Stimulated activated CD4-positive, alpha-beta T cell treated with anti-CD3 and anti-CD28 coated beads, Interleukin-2, amount 100 ng/mL, for 24 hours (primary cell): Measurements from ENCODE around the gene ACTA2.

ENCODE experiments used
- DNase-seq, 2 donors: peaks; one replicate each; pipeline ENCODE4 v3.0.0-alpha.2; 2020

ACTA2 gene

DNA sequence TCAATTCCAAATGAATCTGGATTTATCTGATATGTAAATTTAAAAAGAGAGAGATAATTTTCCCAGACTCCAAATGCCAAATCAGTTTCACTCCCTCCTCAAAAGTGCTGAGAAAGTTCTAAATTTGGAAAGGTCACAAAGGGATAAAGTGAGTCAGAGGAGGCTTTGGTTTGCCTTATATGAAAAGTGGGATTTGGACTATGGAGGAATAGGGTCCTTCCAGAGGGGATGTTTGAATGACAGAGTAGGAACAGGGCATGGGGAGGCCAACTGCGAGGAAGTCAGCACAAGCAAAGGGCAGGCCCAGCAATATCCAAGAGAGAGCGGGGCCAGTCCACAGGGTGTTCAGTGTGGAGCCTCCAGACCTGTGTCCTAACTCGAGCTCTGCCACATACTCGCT is 28.2 kb upstream of the ACTA2 start:
- no peak for DNase-seq

DNA sequence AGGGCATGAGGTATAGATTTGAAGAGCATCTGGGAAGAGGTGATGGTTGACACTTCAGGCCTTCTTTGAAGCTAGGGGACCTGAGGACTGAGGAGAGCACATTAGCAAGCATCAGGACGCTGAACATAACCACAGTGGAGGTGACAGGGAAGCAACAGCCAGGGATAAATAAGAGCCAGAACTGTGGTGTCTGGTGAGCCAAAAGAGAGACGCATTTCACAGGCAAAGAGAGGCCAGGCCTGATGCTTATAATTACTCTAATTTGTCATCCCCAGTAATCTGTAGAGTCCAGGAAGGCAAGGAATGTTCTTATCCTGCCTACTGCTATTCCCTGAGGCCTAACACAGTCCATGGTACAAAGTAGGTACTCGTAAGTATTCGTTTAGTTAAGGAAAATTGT is 27.7 kb upstream of the ACTA2 start:
- DNase-seq = no peak

DNA sequence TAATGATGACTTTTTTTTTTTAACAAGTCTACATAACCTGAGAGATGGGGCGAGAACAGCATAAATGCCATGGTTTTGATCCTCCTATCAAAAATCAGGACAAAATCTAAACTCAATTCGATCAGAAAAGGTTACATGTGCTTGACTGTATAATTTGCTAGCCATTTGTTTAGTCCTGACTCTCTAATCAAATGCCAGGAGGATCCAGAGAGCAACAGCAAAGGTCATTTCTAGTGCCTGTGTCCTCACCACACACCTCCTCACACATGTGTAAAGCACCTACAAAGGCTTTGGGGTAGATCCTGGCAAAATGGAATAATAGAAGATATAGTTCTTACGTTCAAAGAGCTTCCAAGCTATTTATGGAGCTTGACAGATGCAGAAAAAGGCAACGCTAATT is 27.0 kb upstream of the ACTA2 start:
- no peak for DNase-seq

DNA sequence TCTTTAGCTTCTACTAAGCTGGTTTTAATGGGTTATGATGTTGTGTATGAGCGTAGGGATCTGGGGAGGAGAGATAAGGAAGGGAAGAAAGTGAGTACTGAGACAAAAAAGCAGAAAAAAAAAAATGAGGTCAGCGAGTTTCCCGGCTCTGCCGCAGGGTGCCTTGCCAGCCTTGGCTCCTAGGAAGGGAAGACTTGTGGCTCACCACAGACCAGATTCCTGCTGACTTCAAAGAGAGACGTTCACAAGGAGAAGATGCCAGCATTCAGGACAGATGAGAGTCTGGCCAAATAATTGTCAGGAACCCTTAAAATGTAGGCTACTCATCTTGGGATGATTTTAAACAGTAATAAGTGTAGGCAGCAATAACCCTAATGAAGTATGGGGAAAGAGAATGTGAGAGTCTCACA is 26.6 kb upstream of the ACTA2 start:
- DNase-seq = no peak

DNA sequence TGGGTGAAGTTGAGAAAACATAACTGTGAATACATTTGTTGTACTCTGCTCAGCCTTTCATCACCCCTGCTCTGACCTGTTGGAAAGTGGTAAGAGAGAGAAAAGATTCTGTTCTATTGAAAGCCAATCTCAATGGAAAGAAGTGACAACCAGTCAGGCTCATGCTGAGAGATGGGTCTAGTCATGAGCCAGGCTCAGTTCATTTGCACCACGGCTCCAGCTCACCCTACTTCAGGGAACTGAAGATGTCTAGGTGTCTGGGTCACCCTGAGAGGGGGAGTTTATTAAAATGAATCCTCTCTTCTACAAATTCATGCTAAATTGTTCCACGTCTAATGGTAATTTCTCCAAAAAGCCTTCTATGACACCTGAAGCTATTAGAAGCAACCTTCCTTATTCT is 25.9 kb upstream of the ACTA2 start:
- DNase-seq = no peak

DNA sequence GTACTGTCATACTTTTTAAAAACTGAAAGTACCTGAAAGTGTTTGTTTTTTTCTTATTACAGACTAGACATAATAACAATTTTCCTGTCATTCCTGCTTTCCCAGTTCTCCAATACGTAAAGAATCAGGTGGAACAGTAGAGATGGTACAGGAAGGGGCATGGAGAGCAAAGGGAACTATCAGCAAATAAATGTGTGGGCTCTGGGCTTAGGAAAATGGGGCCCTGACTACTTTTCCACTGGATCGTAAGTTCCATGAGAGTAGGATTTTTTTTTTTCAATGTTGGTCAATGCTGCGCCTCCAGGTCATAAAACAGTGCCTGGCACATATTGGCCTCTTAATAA is 22.8 kb upstream of the ACTA2 start:
- no peak for DNase-seq

DNA sequence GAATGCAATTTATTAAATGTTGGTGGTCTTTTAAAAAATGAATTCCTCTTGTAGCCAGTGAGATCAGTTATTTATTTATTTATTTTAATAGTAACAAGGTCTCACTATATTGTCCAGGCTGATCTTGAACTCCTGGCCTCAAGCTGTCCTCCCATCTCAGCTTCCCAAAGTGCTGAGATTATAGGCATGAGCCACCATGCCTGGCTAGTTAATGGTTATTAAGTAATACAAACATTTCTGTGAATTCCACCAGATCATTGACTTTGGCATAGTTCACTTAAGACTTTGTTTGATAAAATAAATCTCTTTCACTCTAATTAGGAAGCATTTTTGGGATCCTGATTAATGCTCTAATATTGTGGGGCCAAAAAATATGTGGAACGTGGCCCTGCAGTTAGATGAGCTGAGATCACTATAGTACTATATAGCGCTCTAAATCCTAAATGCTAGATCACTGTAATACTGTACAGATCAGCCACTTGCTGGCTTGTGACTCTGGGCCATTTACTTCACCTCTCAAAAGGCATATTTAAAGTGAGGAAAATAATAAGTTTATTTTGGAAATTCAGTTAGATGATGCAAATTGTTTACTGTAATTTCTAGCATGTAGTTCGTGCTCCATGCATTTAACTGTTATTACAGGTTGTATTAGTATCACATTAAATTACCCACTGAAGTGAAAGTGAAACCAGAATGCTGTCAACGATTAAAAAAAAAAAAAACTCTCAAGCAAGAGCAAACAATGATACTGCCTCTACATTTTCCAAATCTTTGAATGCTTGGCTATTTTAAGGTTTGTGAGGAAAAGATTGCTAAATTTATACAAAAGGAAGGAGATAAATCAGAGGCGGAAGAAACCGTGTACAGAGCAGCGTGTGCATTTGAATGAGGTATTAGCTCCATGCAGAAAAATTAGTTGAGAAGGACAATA is 22.1 kb upstream of the ACTA2 start:
- no peak for DNase-seq

DNA sequence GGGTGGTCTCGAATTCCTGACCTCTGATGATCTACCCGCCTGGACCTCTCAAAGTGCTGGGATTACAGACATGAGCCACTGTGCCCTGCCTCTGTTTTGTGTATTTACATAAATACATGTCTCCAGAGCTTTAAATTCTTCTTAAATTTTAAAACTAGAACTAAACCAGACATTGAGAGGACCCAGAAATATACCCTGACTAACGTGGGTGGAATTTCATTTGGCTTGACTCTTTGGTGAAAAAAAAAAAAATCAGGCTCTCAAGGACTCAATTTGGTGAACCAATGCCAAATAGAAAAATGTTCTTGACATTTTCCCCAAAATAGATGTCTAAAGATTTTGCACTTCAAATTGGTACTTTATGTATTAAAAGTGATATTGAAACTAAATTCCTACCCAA is 21.4 kb upstream of the ACTA2 start:
- DNase-seq = no peak

DNA sequence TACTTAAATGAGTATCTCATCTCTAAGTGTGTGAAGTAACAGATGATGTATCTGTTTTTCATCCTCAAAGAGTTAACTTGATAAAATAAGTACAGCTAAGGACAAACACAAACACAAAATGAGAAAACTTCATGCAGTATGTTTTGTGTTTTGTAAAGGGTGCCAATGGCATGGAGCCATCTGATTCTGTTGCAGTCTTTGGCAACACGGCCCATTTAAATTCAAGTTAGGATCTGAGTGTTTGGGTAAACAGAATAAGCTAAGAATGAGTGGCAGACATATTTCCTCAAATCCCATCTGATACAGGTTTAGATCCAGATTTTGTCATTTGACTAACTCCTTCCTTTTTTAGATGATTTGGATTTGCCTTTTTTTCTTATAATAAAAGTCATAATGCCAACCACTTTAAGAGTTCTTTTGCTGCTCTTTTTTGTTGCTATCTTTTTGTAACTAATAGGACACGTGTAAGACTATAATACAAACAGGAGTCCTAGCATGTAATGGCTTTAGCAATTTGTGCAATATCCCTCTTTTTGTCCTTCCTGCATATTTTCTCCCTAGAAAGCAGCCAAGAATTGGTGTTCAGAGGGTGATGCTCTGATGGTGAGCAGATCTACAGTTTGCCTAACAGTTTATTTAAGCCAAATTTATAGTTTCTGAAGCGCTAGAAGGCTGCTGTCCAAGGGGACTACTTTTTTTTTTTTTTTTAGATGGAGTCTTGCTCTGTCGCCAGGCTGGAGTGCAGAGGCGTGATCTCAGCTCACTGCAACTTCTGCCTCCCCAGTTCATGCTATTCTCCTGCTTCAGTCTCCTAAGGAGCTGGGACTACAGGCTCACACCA is 18.9 kb upstream of the ACTA2 start:
- DNase-seq = no peak

DNA sequence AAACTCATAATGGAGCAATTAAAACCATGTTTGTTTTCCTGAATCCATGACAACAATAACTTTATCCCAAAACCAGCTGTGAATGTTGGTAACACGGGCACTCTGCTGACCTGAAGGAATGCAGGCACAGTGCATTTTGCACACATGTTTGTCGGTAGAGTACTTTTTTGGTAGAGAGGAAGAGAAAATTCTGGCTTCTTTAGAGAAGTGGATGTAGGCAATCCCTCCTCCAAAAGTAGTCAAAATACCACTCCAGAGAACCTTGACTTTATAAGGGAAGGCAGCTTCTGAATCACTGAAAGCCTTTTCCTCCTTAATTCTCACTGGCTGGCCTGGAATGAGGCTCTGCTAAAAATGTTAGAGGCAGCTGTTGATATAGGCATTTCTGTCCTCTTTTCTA is 15.8 kb upstream of the ACTA2 start:
- no peak for DNase-seq

DNA sequence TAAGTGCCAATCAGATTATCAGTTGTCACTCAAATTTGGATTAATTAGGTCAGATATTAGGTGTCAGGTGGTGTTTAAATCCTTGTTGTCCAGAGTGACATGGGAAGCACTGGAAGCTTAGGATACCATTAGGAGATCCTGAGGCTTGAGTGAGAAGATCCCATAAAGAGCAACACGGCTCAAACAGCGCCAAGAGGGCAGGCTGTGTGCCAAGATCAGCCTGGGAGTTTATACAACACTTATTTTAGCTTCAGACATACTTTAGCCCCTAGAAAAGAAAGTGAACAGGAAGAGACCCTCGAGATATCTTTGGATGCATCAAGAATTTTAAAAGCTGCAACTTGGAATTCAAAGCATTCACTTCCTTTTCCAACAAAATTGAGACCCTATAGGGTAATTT is 14.2 kb upstream of the ACTA2 start:
- DNase-seq = no peak

DNA sequence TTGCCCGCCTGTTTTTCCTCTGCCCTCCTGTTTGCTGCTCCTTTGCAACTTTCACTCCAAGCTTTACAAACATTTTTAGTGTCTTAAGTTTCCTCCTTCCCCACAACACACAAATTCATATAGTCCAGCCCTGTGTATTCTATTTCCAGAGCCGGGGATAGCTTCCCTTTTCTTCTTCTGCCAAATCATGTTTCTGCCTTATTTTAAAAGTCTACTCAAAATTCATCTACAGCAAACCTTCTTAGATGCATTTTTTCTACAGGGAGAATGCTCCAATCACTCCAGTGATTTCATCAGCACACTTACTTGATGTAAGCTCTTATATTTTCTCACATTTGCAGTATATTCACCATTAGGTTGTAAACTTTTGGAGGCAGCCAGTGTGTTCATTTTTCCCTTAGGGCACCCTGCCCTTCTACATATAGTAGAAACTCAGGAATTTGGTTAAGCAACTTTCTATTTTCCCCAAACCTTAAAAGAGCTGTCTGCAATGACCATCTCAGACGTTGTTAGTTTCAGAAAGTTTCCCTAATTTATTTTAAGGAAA is 12.4 kb upstream of the ACTA2 start:
- DNase-seq = no peak

DNA sequence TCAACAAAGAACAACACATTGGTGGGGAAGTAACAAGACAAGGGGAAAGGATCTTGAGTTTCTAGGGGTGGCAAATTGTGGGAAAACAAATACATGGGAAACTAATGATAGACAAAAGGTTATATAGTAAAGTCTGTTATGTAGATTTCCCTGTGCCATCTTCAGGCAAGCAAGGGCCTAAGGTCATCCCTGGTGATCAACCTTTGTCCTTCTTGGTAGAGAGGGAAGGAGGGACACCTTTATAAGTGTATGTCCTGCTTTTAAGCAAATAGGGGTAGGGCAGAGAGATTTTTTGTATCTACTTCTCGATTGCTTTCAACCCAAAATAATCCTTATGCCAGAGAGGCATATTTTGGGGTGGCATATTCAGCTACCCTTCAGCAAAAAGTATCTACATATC is 11.8 kb upstream of the ACTA2 start:
- DNase-seq = no peak

DNA sequence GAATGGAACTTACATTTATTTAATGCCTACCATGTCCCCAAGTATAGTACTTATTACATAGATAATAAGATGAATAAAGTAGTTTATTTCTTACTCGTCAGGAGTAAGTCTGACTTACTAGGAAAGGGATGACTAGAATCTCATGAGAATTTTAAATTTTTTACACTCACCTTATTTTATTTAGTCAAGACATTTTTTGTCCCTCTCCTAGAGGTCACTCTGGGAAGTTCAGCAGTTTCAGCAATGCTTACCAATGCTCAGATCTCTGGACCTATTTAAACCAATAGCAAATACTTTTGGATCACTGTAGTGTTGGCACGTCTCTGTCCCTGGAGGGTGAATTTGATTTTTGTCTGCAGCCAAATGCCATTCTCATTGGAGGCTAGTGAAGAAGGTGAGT is 10.7 kb upstream of the ACTA2 start:
- DNase-seq = no peak

DNA sequence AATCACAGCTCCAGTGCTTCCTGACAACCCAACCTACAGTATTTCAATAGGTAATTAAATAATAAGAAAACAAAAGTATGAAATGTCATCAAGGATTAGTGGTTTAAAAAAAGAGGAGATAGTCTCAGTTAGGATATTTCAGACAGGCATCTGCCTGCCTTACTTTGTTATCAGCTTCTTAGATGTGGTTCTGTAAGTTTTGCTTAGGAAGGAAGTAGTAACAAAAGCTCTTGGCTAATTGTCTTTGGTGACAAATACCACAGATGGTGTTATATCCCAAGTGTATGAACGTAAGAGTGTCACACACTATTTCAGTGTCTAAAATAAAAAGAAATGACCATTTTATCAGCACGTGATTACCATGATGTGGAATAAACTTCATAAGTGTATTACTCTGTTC is 9.8 kb upstream of the ACTA2 start:
- no peak for DNase-seq

DNA sequence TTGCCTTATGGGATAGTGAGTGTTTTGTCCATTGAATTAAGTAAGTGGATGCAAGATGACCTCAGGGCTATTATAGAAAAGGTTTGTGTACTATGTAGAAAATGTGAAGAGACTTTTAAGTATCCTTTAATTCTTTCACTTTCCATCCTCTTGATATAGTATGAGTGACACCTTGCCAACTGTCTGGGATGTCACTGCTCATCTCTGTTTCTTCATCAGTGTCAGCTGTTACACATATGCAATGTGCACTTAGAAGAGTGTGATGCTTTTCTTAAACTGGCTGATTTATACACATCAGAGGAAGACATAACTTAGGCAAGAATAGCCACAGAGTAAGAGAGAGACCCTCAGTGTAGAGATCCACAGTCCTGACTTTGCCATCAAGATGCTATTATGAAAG is 8.7 kb upstream of the ACTA2 start:
- no peak for DNase-seq

DNA sequence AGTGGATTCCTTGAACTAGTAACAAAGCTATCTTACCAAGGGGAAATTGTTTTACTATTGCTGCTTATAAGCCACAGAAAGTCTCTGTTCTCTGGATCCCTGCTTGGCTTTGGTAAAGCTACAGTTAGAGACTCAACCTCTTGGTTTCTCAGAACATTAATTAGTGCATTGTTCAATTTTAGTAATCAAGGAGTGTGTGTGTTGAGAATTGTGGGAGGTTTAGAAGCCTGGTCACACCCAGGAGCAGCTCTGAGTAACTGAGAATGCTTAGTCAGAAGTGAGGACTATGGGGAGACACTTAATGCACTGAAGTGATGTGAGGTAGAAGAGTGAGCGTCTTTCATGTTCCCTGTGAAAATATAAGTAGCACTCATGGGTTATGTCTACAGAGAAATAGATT is 8.2 kb upstream of the ACTA2 start:
- DNase-seq = no peak

DNA sequence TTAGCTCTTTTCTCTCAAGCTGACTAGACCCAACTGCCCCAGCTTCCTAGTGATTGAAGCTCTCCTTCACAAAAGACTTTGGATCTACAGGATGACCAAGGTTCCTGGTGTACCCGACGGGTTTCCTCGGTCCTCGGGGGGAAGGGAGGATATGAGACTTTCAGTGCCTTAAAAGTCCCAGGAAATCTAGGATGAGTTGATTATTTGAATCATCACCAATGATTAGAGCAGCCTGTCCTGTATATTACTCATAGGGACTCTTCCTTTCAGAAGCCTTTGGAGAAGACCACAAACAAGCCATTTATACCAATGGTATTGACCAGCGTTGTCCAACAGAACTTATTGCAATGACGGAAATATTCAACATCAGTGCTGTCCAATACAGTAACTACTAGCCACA is 6.1 kb upstream of the ACTA2 start:
- no peak for DNase-seq

DNA sequence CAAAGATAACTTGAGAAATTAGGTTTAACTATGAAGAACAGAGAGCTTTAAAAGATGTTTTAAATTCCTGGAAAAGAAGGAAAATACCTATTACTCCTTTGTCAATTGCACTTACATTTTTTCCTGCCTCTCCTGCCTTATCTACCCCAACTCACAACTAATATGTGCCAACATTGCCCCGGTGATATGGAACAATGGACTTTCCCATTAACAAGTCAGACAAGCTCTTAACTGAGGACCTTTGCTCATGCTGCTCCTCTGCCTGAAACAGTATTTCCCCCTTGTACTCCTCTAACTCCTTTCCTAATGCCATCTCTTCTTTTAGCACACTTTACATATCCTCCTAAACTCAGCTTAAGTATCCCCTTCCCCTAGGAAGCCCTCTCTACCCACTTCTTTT is 4.8 kb upstream of the ACTA2 start:
- no peak for DNase-seq

DNA sequence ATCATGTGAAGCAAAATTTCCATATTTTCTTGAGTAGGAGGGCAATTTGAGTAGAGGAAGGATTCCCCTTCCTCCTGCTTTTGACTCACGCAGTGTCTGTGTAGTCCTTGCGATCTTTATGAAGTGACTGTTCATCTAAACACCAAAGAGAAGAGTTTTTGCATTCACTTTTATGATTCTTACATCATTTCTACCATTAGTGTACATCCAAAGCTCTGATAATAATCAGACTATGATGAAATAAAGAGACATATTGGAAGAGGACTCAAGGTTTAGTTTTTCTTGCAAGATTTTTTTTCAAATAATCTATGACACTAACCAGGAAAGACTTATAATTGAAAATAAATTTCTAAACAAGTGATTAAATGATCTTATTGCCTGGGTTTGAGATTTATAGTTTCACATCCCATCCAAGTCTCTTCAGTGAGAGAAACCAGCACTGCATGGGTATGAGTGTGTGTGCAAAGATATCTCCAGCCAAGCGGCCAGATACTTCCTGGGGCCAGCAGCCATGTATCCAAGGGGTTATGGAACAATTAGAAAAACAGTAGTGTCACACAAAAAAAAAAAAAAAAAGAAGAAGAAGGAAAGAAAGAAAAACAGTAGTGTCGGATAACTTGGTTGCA is 2.0 kb upstream of the ACTA2 start:
- no peak for DNase-seq

DNA sequence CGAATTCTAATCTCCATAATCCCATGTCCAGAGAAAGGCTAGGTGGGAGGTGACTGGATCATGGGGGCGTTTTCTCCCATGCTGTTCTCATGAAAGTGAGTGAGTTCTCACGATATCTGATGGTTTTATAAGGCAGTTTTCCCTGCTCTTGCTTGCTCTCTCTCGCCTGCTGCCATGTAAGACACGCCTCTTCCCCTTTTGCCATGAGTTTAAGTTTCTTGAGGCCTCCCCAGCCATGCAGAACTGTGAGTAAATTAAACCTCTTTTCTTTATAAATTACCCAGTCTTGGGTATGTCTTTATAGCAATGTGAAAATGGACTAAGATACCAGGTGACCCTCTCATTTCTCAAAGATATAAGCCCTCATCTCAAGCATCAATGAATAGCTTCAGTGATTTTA is 1.1 kb upstream of the ACTA2 start:
- no peak for DNase-seq

DNA sequence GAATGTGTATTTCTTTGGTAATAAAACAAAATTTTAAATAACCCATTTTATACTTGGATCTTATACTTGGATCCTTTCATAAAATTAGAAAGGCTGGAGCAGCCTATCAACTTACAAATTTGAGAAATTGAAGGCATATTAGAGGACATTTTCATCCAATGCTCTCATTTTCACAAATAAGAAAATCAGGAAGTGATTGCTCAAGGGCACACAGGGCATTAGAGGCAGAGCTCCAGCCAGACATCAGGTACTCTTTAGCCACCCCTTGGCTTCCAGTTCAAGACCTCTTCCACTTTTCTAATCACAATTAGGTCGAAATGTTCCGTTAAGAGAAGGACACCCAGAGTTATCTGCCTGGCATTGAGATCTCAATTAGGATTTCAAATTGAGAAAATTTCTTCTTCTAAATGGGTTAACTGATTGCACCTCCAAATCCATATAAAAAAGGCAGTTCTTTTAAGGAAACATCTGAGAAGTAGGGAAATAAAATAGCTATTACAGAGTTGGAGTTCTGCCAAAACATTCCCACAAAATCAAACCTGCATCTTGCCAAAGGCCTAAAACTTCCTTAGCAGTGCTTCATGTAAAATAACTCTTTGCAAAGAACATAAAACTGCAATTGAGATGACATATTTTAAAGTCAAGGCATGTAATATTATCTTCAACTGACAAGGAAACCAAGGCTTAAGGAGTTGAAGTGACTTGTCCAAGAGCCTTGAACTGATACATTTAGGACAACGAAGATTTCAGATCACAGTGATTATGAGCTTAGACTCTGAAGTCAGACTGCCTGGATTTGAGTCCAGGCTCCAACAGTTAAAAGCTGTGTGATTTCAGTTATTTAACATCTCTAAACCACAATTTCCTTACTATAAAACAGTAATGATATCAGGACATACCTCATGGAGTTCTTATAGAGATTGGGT is 2.4 kb downstream of the ACTA2 start:
- DNase-seq = no peak

DNA sequence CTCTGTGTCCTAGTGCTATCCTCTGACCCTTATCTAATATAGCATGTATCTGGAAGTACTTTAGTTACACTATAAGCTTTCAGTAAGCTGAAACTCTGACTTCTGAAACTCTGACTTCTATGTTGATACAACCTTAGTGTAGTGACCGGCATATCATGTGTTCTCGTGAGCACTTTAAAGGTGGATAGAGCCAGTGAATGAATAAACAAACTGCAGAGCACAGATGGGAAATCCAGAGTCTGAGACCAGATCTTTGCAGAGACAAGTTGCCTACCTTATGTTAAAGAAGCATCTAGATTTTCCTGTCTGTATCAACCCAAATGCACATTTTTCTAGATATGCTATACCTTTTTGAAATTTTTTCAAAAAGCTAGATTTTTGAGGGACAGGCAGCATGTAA is 3.5 kb downstream of the ACTA2 start:
- DNase-seq = no peak
